Measurements from ENCODE around the gene TRPV4. TPM values are rescaled to one million over a fixed set of nuclear protein-coding genes. Genes with fewer than 3 reads are reported as not detected.

TRPV4 gene
- polyA plus RNA-seq, 1 experiment: 5.2 TPM

DNA sequence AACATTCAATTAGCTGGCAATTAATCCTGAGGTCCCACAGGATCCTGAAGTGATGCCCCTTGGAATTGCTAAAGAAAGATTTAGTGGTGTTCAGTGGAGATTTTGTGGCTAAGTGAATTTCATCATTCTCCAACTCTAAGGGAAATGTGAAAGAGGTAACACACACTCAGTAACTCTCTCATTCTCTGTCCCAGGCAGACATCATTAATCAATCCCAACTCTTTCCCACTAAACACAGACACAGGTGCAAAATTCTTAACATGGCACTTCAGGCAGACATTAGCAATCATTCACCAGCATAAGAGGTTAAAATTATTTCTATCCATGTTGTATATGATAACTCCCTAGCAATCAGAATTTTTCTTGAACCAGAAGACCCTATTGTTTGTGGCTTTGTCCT is 40.2 kb downstream of the TRPV4 start:
- ChIA-PET CTCF (interaction anchor here (0.7 to 1.1 kb wide), 2 partner anchors 12 to 18 kb away, joined by 3 read pairs; no protein-coding TSS in a partner anchor), POLR2A (no interaction called here)
- TF ChIP-seq, protein P1, sequence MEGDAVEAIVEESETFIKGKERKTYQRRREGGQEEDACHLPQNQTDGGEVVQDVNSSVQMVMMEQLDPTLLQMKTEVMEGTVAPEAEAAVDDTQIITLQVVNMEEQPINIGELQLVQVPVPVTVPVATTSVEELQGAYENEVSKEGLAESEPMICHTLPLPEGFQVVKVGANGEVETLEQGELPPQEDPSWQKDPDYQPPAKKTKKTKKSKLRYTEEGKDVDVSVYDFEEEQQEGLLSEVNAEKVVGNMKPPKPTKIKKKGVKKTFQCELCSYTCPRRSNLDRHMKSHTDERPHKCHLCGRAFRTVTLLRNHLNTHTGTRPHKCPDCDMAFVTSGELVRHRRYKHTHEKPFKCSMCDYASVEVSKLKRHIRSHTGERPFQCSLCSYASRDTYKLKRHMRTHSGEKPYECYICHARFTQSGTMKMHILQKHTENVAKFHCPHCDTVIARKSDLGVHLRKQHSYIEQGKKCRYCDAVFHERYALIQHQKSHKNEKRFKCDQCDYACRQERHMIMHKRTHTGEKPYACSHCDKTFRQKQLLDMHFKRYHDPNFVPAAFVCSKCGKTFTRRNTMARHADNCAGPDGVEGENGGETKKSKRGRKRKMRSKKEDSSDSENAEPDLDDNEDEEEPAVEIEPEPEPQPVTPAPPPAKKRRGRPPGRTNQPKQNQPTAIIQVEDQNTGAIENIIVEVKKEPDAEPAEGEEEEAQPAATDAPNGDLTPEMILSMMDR (IDR thresholded peaks at IDR 0.05; ENCODE audit: low read depth, low read length): no peak

DNA sequence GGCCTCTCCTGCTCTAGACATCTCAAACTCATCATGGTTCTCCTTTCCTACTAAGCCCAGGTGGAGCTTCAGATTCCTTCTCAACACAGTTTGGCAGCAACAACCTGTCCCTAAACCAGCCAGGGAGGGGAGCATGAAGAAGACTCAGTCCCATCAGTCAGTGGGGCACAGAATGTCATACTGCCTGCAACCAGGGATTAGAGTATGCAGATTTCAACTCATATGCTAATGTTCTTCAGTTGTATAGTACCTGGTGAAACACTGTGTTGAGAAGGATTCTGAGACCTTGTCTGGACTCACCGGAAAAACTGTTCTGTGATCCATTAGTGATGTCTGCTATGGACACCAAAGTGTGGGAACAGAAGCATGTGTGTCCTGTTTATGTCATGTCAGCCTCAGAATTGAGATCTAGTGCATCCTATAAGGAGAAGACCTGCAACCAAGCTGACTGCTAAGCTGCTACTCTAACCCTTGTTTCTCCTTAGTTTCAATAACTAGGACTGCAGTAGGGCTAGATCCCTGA is 43.6 kb downstream of the TRPV4 start:
- ChIA-PET CTCF (no interaction called here), POLR2A (no interaction called here)
- Histone ChIP-seq H3K9me3 (ENCODE audit: control insufficient read depth, insufficient read depth, low read length) (no peaks in the 10 kb centered on the region; the same call in 1 of the 2 replicates), H3K27me3 (ENCODE audit: control insufficient read depth, insufficient read depth, low read length) (no peaks in the 10 kb centered on the region), H3K4me3 (ENCODE audit: low read depth, low read length) (no peak overlapping the region), H3K27ac (ENCODE audit: low read depth, low read length) (no peak overlapping the region)
- TF ChIP-seq, protein P1 (IDR thresholded peaks at IDR 0.05; ENCODE audit: low read depth, low read length): no peak
- no peak for DNase-seq (ENCODE audit: low read depth, low spot score)

More for the DNA sequence above, 40.2 kb downstream of the TRPV4 start:
- H3K4me3 ChIP-seq (ENCODE audit: low read depth, low read length): no peak overlapping the region
- H3K27ac ChIP-seq (ENCODE audit: low read depth, low read length): no peak overlapping the region
- no peaks in the 10 kb centered on the region; the same call in 1 of the 2 replicates for H3K9me3 ChIP-seq (ENCODE audit: control insufficient read depth, insufficient read depth, low read length)
- H3K27me3 ChIP-seq (ENCODE audit: control insufficient read depth, insufficient read depth, low read length): no peaks in the 10 kb centered on the region
- no peak for DNase-seq (ENCODE audit: low read depth, low spot score)

DNA sequence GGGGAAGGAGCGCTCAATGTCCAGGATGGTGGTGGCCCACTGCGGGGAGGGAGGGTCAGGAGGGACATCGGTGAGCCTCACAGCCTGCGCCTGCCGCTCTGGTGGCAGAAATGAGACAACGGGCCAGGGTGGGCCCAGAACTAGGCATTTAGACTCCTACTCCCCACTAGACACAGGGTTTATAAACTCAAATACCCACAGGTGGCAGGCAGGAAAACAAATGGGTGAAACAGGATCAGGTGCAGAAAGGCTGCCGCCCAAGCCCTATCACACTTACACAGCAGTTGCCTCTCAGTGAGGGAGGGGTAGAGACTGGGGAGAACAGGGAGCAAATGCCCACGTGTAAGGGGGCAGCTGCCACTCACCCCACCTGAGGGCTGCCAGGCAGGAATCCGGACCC is 46.4 kb downstream of the TRPV4 start:
- Histone ChIP-seq H3K9me3 (ENCODE audit: control insufficient read depth, insufficient read depth, low read length) (peaks cover 15% of the 10 kb centered on the region), H3K27ac (ENCODE audit: low read depth, low read length) (no peak overlapping the region), H3K4me3 (ENCODE audit: low read depth, low read length) (no peak overlapping the region), H3K27me3 (ENCODE audit: control insufficient read depth, insufficient read depth, low read length) (no peaks in the 10 kb centered on the region)
- TF ChIP-seq, protein P1 (IDR thresholded peaks at IDR 0.05; ENCODE audit: low read depth, low read length): no peak
- ChIA-PET CTCF (interaction anchor here (2.1 kb wide), 1 partner anchor 268 kb away, joined by 5 read pairs; no protein-coding TSS in a partner anchor), POLR2A (no interaction called here)
- no peak for DNase-seq (ENCODE audit: low read depth, low spot score)

DNA sequence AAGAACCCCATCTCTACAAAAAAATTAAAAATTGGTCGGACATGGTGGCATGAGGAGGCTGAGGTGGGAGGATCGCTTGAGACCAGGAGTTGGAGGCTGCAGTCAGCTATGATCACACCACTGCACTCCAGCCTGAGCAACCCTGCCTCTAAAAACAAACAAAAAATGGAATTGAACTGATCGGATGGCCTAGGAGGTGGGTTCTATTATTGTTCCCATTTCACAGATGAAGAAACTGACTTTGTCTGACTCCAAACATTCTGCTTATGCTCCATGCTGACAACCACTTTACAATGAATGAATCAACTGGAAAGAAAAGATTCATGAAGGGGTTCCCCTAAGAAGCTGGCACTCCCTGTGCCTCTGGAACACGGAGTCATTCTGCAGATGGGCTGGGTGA is 47.3 kb downstream of the TRPV4 start:
- no peaks in the 10 kb centered on the region for H3K27me3 ChIP-seq (ENCODE audit: control insufficient read depth, insufficient read depth, low read length)
- DNase-seq (ENCODE audit: low read depth, low spot score): no peak
- H3K9me3 ChIP-seq (ENCODE audit: control insufficient read depth, insufficient read depth, low read length): peaks cover 23% of the 10 kb centered on the region
- no peak overlapping the region for H3K4me3 ChIP-seq (ENCODE audit: low read depth, low read length)
- TF ChIP-seq, protein P1 (IDR thresholded peaks at IDR 0.05; ENCODE audit: low read depth, low read length): no peak
- CTCF ChIA-PET: interaction anchor here (1.1 to 2.1 kb wide), 3 partner anchors 9 to 267 kb away, joined by 3 to 8 read pairs (median 5); no protein-coding TSS in a partner anchor
- H3K27ac ChIP-seq (ENCODE audit: low read depth, low read length): no peak overlapping the region
- POLR2A ChIA-PET: no interaction called here

DNA sequence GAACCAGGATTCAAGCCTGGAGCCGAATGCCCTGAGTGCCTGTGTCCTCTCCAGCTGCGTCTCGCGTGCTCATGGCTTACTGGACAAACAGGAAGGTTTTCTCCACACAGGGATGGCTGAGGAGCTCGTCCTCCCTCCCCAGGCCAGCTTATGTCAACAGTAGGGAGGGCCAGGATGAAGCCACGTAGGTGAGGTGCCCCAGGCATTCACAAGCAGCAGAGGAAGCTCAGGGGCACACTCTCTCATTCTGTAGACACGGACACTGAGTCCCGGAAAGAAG is 49.3 kb downstream of the TRPV4 start:
- ChIA-PET POLR2A (no interaction called here), CTCF (interaction anchor here (1.2 kb wide), 1 partner anchor 22 kb away, joined by 4 read pairs; no protein-coding TSS in a partner anchor)
- Histone ChIP-seq H3K9me3 (ENCODE audit: control insufficient read depth, insufficient read depth, low read length) (peaks cover 33% of the 10 kb centered on the region), H3K27ac (ENCODE audit: low read depth, low read length) (no peak overlapping the region), H3K4me3 (ENCODE audit: low read depth, low read length) (no peak overlapping the region), H3K27me3 (ENCODE audit: control insufficient read depth, insufficient read depth, low read length) (no peaks in the 10 kb centered on the region)
- no peak for DNase-seq (ENCODE audit: low read depth, low spot score)
- TF ChIP-seq, protein P1 (IDR thresholded peaks at IDR 0.05; ENCODE audit: low read depth, low read length): no peak

All from AG04450 (cell line).